Measurements from ENCODE around the gene PEBP1.

- TF ChIP-seq CTCF (IDR thresholded peaks at IDR 0.05) (no peak), REST (IDR thresholded peaks at IDR 0.05; ENCODE audit: insufficient read depth in 1 of 2, low read depth in 2 of 2, low read length in 1 of 2) (no peak), POLR2AphosphoS5 (IDR thresholded peaks at IDR 0.05; ENCODE audit: low read depth, low read length) (no peak), TCF7L2 (IDR thresholded peaks at IDR 0.05; ENCODE audit: low read depth, low read length) (no peak)
These were observed 32.7 kb upstream of the PEBP1 start for GRCh38 chr12:118103201-118103600.

Data from Panc1 (cell line).